Activated CD4-positive, alpha-beta T cell treated with anti-CD3 and anti-CD28 coated beads, Interleukin-10, Interleukin-2, amounts not matched to agents 100 ng/mL and 50 ng/mL, durations not matched to agents 16 hours and 8 hours (primary cell): ENCODE data around the gene CD302.
"Not testable (repeated sequence)": the region's sequence is repeated elsewhere in the genome, so short reads cannot be mapped to it uniquely, and the experiment has no call there.

ENCODE experiments used
- DNase-seq: peaks from one replicate; pipeline ENCODE4 v3.0.0-alpha.2; 2020

CD302 gene

GRCh38 chr2:159744363-159744762 lies 53.6 kb downstream of the CD302 start:
- DNase-seq, result no peak

GRCh38 chr2:159742846-159743245 lies 55.2 kb downstream of the CD302 start:
- DNase-seq, result no peak

- no peak for DNase-seq
Observed at GRCh38 chr2:159738509-159739390, 59.3 kb downstream of the CD302 start.

- no peak for DNase-seq
Observed at GRCh38 chr2:159737917-159738296, 60.1 kb downstream of the CD302 start.

GRCh38 chr2:159737292-159737916 lies 60.6 kb downstream of the CD302 start:
- no peak for DNase-seq

- DNase-seq, result peak; percentile 2
Observed at GRCh38 chr2:159736048-159736447, 62.0 kb downstream of the CD302 start.

GRCh38 chr2:159735648-159736047 lies 62.4 kb downstream of the CD302 start:
- no peak for DNase-seq

- no peak for DNase-seq
Observed at GRCh38 chr2:159728629-159729028, 69.4 kb downstream of the CD302 start.

- no peak for DNase-seq
Observed at GRCh38 chr2:159725713-159726112, 72.3 kb downstream of the CD302 start.

GRCh38 chr2:159724795-159725572 lies 73.0 kb downstream of the CD302 start:
- not testable (repeated sequence) for DNase-seq

- DNase-seq, result no peak
Observed at GRCh38 chr2:159722580-159722979, 75.4 kb downstream of the CD302 start.

GRCh38 chr2:159720676-159721075 lies 77.3 kb downstream of the CD302 start:
- no peak for DNase-seq
